Measurements from ENCODE around the gene MARCHF10. TPM values are rescaled to one million over a fixed set of nuclear protein-coding genes. Genes with fewer than 3 reads are reported as not detected.

The MARCHF10 gene
- total and polyA plus RNA-seq, 3 donors from 2014 or later, result 61.5 to 266 (median 118) TPM

GRCh38 chr17:62705156-62705777 is 102.8 kb downstream of the MARCHF10 start:
- Histone ChIP-seq H3K4me3 (no peak overlapping the region), H3K27ac (peak overlapping the region in 1 of 2 donors; percentile 76), H3K4me1 (peaks cover 23% of the 10 kb centered on the region), H3K9me3 (no peaks in the 10 kb centered on the region), H3K27me3 (no peaks in the 10 kb centered on the region), H3K36me3 (ENCODE audit: low read depth, missing control alignments) (no peaks in the 10 kb centered on the region)
- no peak for DNase-seq
- no peak for TF ChIP-seq POLR2A (IDR thresholded peaks at IDR 0.05)
- TF ChIP-seq CTCF (IDR thresholded peaks at IDR 0.05), result no peak
- 24 to 33% methylated on average over 11 of the region's 11 CpGs for WGBS, 2 donors
- intact Hi-C loops (cut with DNase I; ENCODE audit: low total_unique reads), result loop anchor here (10.0 kb wide), 1 partner anchor 700 kb away; no protein-coding TSS in a partner anchor

GRCh38 chr17:62704381-62704971 is 103.6 kb downstream of the MARCHF10 start:
- peaks cover 23% of the 10 kb centered on the region for H3K4me1 ChIP-seq
- peak overlapping the region; percentile 53 to 69 for H3K4me3 ChIP-seq
- TF ChIP-seq POLR2A (IDR thresholded peaks at IDR 0.05) (no peak), CTCF (IDR thresholded peaks at IDR 0.05) (no peak)
- H3K36me3 ChIP-seq (ENCODE audit: low read depth, missing control alignments), result no peaks in the 10 kb centered on the region
- no peaks in the 10 kb centered on the region for H3K9me3 ChIP-seq
- no peaks in the 10 kb centered on the region for H3K27me3 ChIP-seq
- peak; percentile 62 for DNase-seq
- H3K27ac ChIP-seq, result peak overlapping the region; percentile 57 to 76
- WGBS, 2 donors, result 9 to 11% methylated on average over 10 to 29 of the region's 31 CpGs
- intact Hi-C loops (cut with DNase I; ENCODE audit: low total_unique reads), result loop anchor here (5.0 to 10.0 kb wide), 2 partner anchors 263 to 700 kb away; partner anchors contain the start of gene TANC2

- H3K36me3 ChIP-seq (ENCODE audit: low read depth, missing control alignments), result no peaks in the 10 kb centered on the region
- H3K9me3 ChIP-seq, result no peaks in the 10 kb centered on the region
- peaks cover 23% of the 10 kb centered on the region for H3K4me1 ChIP-seq
- TF ChIP-seq CTCF (IDR thresholded peaks at IDR 0.05), result peak; percentile 80 to 85 (median 80)
- no peak for TF ChIP-seq POLR2A (IDR thresholded peaks at IDR 0.05)
- peak overlapping the region; percentile 57 to 76 for H3K27ac ChIP-seq
- intact Hi-C loops (cut with DNase I; ENCODE audit: low total_unique reads), result loop anchor here (5.0 to 10.0 kb wide), 2 partner anchors 263 to 701 kb away; partner anchors contain the start of gene TANC2
- H3K27me3 ChIP-seq, result no peaks in the 10 kb centered on the region
- DNase-seq, result peak; percentile 78
- 0 to 1% methylated on average over 2 to 22 of the region's 80 CpGs for WGBS, 2 donors
- H3K4me3 ChIP-seq, result peak overlapping the region; percentile 53 to 69
These were observed 104.2 kb downstream of the MARCHF10 start for GRCh38 chr17:62703776-62704380.

GRCh38 chr17:62703261-62703775 is 104.8 kb downstream of the MARCHF10 start:
- Histone ChIP-seq H3K27me3 (no peaks in the 10 kb centered on the region), H3K4me3 (peak overlapping the region; percentile 53 to 69), H3K9me3 (no peaks in the 10 kb centered on the region), H3K27ac (peak overlapping the region; percentile 15 to 76), H3K36me3 (ENCODE audit: low read depth, missing control alignments) (no peaks in the 10 kb centered on the region), H3K4me1 (peaks cover 23% of the 10 kb centered on the region)
- WGBS, 2 donors, result 19 to 25% methylated on average over 3 to 16 of the region's 16 CpGs
- peak; percentile 38 for DNase-seq
- TF ChIP-seq CTCF (IDR thresholded peaks at IDR 0.05) (no peak), POLR2A (IDR thresholded peaks at IDR 0.05) (no peak)
- intact Hi-C loops (cut with DNase I; ENCODE audit: low total_unique reads), result loop anchor here (5.0 to 10.0 kb wide), 2 partner anchors 264 to 701 kb away; partner anchors contain the start of gene TANC2

All from testis (tissue), 3 donors.